Stimulated activated CD4-positive, alpha-beta T cell treated with anti-CD3 and anti-CD28 coated beads, Interleukin-1b, Interleukin-23, amount 100 ng/mL, for 48 hours (primary cell): Measurements from ENCODE around the gene CRTAC1.

Experiments
- DNase-seq: peaks from one replicate; pipeline ENCODE4 v3.0.0-alpha.2; 2020

Gene CRTAC1

DNA sequence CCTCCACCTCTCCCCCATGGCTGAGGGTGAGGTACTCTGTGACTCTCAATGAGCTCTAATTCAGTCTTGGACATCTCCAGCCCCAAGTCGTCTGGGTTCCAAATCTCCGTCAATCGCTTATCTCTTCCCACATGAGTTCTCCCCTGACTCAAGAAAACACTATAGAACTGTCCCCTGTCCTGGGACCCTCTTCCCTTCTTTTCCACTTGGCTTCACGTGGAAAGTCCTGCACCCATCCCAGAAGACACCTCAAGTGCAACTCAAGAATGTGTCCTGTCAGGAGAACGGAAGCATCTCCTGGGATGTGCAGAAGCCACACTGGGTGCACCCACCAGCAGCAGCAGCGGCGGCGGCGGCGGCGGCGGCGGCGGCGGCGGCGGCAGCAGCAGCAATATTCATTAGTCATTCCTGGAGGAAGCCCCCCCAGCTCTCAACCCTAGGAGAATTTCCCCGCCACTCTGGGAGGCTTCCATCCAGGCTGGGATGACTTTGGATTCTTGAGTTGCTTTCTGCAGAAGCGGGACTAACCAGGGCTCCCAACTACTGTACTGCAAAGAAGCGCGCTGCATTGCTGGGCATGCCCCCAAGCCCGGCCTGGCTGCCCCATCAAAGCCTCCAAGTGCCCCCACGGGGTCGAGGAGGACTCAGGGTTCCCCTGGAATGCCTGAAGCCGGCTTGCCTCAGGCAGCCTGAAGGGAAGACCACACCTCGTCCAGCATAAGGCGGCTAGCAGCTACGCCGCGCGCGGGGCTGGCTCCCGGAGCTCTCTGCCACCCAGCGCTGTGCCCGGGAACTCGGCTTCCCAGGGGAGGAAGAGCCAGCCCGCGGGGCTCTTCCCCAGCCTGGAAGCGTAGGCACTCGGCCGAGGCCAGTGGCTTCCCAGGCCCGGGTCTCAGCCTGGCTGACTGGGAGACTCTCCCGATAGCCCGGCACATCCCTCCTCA lies 1.0 kb downstream of the CRTAC1 start:
- DNase-seq, result no peak

DNA sequence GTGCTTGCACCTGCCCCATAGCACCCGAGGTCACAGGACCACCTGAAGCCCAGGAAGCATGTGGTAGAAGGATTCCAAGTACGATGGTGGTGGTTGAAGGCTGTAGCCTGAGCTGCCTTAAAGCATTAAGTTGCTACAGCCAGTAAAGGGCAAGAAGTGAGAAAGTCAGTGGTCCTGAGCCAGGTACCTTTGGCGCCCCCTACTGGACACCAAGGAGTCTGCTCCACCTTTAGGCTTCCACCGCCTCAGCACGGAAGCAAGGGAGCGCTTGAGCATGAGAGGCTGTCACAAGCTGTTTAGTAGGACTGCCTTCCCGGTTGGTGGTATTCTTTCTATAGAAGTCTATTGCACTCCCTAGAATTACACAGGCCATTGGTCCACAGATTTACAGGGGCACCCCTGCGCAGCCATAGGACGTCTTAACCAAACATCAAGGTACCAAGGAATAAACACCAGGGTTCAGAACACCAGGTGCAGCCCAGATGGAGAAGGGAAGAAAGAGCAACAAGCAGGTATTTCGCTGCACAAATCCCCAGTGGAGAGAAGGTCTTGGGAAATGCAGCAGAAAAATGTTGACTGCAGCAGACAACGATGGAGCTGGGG lies 2.2 kb downstream of the CRTAC1 start:
- DNase-seq, result peak; percentile 66

DNA sequence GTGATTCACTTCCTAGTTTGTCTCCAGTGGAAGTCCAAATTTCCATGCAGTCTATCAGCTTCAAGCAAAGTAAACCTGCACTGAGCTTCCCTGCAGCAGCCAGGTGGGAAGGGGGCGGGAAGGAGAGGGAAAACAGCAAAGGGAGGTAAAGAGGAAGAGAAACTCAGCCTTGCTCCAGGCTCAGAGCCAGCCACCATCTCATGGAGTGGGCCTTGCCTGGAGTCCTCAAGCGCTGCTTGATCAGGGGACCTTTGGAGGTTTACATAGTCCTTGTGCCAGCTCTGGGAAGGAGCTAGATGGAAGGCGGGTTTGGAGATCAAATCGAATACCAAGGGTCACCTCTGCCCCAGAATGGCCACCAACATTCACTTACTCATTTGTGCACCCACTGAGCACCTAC lies 7.4 kb downstream of the CRTAC1 start:
- DNase-seq, result no peak

DNA sequence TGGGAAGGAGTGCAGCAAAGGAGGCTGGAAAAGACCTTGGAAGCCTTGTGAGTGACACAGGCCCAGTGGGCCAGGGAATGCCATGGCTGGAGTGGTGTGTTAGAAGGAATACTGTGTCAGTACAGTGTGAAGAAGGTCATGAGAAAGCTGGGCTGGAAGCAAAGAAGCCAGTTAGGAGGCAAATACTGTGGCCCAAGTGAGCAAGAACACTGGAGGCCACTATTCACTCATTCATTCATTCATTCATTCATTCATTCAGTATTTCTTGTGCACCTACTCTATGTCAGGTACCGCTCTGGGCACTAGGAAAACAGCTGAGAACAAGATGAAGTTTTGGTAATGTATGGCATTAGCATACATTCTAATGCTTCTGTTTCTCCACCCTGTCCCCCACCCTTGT lies 9.6 kb downstream of the CRTAC1 start:
- no peak for DNase-seq

DNA sequence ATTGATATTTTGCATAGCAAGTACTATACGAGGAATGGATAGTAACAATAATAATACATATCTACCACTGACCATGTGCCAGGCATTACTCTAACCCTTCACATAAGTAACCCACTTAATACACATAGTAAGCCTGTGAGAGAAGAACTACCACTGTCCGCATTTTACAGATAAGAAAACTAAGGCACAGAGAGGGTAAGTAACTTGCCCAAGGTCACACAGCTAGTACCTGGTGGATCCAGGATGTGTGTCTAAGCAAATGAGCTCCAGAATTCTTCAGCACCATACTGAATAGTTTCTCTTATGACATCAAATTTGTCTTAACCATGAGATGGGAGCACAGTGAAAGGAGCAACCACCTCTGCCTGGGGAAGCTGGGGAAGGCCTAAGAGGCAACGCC lies 10.2 kb downstream of the CRTAC1 start:
- no peak for DNase-seq

DNA sequence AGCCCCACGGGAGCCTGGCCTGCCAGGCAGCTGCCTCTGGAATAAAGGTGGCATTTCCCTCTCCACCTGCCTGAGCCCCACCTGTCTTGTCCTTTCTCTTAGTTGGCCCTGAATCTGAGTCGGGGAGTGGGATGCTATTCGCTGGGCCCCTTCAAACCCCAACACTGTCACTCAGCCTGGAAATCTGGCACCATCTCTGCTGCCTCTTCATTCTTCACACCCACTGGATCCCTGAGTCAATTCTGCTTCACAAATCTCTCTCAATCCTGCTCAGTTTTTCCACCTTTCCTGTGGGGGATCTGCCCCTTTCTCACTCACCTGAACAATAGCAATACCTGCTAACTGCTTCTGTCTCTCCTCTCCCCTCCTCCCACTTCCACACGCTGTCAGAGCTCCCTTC lies 10.6 kb downstream of the CRTAC1 start:
- DNase-seq, result no peak

DNA sequence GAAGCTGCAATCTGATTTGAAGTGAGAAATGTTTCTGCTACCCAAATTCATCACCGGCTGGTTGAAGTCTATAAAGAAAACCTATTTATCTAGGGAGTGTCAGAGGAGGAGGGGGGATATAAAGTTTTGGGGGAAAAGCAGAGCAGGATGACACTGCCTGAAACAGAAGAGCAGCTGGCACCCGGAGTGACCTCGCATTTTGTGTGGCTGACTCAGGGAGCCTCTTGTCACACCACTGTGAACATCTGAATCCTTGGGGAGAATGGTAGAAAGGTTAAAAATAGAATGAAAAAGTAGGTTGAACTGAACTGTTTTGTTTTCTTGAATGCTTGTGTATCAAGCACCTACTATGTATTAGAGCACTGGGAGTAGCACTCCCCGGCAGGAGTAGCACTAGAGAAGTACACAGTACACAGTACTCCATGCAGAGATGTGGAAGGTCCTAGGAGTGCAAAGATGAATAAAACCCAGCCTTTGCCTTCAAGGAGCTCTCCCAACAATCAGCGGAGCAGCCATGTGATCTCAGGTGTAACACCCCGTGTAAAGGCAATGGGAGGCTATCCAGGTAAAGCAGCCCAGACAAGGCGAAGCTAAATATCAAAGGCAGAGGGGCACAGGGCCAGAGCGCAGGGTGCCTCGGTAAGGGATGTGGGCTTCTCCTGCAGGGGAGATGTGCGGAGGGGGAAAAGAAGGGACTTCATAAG lies 13.5 kb downstream of the CRTAC1 start:
- no peak for DNase-seq

DNA sequence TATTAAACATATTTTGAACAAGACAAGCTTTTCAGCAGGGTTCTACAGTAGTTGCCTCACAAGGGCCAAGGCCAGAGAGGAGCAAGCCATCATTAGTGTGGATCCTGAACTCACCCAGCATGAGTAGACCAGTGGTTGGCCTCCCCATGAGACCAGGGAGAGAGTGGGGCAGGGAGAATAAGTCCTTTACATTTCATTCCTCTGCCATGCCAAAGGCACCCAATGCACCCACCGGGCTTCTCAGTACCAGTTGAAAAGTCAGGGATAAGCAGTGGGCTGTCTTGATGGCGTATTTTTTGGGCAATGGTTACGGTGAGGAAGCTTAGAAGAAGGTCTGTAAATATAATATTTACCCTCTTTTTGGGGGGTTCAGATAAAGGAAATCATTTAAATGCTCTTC lies 16.6 kb downstream of the CRTAC1 start:
- no peak for DNase-seq

DNA sequence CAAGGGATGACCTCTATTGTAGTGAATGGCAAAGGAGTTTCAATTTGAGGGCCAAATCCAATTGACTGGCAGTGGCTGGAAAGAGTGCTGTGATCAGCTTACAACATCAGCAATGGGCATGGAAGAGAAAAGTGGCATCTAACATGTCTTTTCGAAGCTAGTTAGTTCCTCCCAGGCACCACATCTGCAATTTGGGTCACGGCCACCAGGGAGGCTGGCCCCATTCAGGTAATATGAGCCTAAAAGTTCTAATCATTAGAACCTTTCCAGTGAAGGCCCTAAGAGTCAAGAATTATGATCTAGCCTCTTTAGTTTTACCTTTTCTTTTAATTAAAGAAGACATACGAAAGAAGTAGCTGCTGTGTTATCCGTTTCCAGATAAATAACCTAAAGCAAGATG lies 17.3 kb downstream of the CRTAC1 start:
- DNase-seq, result no peak

DNA sequence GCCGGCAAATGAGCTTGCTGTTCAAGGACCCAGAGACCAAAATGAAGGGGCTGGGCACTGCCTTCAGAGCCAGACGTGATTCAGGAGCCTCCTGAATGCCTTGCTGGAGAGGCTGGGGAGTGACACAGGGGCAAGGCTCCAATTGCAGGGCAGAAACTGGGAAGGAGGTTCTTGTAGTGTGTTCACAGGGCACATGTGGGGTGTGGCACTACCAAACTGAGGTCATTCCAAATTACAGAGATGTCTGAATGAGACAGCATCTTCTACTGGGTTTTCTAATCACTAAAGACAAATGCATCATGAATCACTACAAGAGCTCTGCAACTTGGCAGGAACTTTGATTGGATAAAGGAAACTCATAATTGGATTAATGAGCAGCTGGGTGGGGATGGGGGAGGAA lies 17.8 kb downstream of the CRTAC1 start:
- no peak for DNase-seq

DNA sequence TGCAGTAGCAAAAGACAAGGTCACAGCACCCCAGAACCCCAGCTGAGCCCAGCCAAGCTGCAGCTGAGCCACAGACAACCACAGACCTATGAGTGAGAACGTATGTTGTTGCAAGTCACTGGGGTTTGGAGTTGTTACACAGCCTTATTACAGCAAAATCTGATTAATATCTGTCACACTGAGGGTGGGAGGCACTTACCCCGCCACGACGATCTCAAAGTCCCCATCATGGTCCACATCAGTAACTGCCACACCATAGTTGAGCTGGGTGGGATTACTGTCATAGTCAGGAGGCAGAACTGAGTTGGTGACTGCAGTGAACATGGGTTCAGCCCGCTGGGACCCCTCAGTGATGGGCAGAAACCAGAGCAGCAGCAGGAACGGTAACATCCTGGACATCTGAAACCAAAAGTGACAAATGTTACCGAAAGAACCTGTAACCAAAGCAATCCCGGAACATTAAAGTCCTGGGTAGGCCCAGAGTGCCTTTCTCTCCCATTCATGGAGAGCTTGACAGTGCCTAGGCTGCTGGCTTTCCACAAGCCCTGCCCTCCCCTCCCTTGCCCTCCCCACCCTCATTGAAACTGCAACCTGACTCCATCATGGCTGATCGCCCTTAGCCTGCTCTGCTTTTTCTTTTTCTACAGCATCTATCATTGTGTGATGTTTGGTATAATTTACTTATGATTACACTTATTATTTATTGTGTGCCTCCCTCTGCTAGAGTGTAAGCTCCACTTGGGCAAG lies 19.3 kb downstream of the CRTAC1 start:
- DNase-seq, result no peak

DNA sequence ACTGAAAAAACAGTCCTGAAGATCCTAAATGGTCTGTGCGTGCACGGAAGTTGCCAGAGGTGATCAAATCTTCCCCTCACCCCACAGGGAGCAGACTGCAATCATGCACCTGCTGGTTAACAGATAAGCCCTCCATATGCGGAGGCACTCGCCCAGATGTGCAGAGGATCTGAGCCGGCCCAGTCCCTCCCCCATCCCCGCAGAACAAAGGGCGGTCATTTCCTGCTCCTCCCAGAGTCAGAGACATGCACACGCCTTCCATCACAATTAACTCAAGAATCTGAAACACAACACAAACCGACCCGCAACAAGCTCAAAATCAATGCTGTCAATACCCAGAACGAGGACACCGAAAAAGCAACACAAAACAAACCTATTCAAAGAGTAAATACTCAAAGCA lies 24.2 kb downstream of the CRTAC1 start:
- no peak for DNase-seq

DNA sequence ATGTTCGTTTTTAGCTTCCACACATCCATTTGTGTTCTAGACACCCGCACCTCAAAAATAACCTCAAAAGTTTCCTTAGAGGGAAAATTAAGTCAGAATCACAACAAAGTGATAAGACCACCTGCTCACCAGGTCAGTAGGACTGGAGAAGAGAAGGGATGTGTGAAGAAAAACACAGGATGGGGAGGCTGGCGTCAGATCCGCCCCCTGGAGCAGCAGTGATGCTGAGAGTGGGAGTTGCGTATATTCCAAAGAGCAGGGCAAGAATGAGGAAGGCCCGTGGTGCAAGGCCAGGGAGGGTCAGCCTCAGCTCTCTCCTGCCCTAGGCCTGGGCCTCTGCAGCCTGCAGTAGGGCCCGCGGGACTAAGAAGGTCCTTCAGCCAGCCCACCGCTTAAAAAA lies 28.7 kb downstream of the CRTAC1 start:
- no peak for DNase-seq

DNA sequence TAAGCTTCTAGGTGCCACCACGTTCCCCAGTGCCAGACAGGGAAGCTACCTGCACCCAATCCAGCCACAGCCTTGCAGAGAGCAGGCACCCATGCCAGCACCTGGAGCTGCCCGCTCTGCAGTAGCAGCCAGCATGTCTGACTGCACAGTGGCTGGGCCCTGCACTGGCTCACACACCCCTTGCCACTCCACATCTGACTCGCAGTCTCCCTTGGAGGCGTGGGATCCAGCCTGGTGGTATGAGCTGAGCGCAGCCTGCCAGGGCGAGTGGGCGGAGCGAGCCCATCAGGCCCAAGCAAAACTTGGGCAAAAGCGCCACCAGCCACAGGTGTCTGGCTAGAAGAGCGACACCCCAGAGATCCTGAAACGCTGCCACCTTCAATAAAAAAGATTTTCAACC lies 30.1 kb downstream of the CRTAC1 start:
- DNase-seq, result no peak

DNA sequence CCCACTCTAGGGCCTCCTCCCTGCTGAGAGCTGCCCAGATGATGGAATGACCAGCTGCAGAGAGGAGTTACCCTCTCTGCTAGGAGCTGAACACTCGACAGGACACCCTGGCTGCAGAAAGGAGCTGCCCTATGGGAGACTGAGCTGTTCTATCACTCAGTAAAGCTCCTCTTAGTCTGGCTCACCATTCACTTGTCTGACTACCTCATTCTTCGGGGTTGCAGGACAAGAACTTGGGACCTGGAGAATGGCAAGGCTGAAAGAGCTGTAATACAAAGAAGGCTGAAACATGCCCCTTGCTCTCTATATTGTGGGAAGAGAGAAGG lies 30.5 kb downstream of the CRTAC1 start:
- no peak for DNase-seq

DNA sequence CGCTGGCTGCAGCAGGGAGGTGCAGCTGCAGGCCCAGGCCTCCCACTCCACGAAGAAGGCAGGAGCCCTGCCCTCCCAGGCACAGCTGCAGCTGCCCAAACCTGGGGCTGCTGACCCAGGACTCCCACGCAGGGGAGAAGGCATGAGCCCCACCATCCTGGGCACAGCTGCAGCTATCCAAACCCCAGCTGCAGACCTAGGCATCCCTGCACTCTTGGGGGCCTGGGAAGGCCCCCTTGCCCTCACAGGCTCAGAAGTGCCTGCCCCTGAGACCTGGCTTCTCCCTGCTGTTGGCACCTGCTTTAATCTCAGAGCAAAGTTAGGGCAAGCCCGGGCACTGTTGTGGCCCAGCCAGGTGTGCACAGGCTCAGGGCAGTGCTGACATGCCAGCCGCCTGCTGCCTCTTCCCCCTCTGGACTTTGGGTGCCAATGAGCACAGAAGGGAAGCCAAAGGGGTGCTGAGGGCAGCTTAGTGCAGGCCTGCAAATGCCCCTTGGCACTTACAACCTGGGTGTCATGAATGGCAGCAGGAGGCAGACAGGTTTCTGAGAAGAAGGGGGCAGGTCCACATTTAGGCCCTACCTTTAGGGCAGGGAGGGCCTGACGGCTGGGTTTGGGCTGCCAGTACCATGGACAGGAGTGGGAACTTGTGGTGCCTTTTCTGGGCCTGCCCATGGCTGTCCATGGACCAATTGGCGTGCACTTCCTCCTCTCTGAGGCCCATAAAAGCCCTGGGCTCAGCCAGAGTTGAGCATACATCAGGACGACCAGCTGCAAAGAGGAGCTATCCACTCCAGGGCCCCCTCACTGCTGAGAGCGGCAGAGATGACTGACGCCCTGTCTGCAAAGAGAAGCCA lies 31.1 kb downstream of the CRTAC1 start:
- no peak for DNase-seq

DNA sequence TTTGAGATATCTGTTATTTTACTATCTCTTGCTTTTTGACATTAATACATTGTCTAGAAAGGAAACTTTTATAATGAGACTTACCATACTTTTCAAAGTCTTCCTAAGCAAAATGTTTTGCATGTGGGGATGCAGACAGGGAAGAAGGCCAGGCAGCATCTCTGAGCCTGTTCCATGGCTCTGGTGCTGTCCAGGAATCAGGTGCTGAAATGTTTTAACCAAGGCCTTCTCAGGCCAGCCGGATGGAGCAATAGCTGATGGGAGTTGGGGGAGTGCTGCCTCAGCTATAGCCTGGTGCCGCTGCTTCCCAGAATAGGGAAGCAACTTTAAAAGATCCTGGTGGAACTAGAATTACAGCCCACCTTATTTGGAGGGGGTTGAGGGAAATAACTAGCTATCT lies 38.5 kb downstream of the CRTAC1 start:
- DNase-seq, result no peak

DNA sequence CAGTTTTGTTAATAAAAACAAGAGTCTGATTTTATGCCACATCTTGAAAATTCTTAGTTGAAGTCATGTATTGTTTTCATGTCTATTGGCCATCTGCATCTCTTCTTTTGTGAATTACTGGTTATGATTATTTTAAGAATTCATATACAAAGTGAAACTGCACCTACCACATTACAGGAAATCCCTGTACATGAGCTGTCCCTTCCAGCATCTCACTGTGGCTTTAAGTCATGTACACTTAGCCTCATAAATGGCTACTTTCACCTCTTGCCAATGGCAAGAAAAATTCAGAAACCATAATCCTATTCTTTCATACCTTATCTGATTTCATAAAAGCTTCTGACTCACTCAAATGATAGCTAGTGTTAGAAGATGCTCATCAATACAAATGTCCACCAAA lies 48.6 kb downstream of the CRTAC1 start:
- DNase-seq, result no peak

DNA sequence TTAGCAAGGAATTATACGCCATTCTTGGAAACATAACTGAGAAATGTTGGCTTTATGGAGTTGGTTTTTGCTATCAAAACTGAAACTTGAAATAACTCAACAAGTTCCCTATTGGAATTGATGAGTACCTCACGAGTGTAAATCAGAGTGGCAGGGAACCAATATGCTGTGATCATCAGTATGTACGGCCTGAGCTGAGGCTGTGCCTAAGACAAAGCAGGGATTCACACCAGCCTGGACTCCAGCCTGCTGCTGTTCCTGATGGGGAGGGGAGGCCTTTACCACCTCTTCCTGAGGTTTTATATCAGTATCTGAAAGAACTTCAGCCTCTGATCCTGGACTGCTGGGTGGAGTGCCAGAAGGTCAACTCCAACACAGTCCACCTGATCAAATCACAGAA lies 52.7 kb downstream of the CRTAC1 start:
- no peak for DNase-seq

DNA sequence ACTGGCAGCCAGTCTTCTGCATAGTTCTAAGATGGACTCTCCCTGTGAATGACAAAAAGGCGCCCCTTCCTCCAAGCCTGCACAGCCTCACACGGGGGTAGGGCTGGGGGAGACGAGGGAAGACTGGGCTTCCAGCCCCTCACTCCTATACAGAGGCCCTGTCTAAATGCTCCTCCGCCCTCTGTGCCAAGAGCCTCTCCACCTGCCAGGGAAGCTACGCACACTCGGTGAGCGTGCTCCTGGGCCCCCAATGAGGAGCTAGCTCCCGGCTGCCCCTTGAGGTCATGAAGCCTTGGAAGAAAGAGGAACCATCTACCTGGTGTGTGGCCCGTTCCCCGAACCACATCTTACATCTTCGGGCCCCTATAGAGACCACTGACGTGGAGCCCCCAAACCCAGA lies 54.8 kb downstream of the CRTAC1 start:
- DNase-seq, result no peak

DNA sequence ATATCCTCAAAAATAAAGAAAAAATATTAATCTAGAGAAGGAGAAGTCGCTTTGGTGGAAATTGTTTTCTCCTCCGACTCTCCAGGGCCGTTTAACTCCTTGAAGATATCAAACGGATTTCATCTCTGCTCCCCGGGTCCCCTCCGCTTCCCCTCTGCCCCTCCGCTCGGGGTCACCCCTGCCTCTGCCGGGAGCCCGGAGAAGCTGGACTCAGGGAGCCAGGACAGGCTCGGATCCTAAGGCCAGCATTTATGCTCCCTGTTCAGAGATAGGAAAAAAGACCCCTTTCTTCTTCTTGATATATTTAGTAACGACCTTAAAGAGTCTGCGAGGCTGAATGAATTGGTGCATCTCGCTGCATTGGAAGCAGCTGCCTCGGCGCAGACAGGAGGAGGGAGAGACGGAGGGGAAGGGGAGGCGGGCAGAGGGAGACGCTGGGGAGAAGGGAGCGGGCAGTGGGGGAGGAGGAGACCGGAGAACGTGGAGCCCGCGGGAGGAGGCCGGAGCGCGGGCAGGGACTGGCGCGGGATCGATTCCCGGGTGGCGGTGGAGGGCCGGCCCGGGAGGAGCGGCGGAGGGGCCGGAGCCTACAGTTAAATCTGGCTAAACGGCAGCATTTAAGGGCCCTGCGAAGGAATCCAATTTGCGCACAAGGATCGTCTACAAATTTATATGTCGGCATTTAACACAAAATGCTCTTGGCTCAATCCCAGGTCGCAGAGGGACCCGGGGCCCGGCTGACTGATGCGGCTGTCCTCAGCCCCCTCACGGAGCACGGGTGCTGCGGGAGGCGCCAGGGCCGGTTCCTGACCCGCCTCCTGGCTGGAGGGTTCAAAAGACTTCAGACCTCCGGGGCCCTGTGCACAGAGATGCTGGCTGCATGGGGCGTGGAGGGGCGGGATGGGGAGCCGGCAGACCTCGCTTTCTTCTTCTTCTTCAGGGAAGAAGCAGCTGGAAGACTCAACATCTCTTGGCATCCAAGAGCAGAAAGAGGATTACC lies 55.6 kb downstream of the CRTAC1 start:
- no peak for DNase-seq
